Mesenteric fat pad (tissue), 1 donor: ENCODE data around the gene LHPP. TPM values are rescaled to one million over a fixed set of nuclear protein-coding genes. Genes with fewer than 3 reads are reported as not detected.

Source experiments
- DNase-seq: peaks from one replicate; pipeline ENCODE4 v3.0.0-alpha.2; 2020; ENCODE audit warnings: low spot score
- total RNA-seq: library from RNA; stranded (reverse); fragmentation: NEBNext Ultra II Directional; extraction: Animal tissue kit (Norgen Biotek cat#: 25700); gene quantifications from one replicate; pipeline ENCODE4 v1.2.1, GENCODE V29; 2021
- donor health status: DM: yes; HTN: yes; CAD: no.

Gene LHPP
- total RNA-seq, 1 donor from 2014 or later, result 15.9 TPM

- DNase-seq, result no peak
Measured at GRCh38 chr10:124551097-124551496, 89.5 kb downstream of the LHPP start.

- no peak for DNase-seq
Measured at GRCh38 chr10:124551755-124552154, 90.1 kb downstream of the LHPP start.

- no peak for DNase-seq
Measured at GRCh38 chr10:124552691-124553276, 91.2 kb downstream of the LHPP start.

- no peak for DNase-seq
Measured at GRCh38 chr10:124554085-124554858, 92.6 kb downstream of the LHPP start.

- DNase-seq, result no peak
Measured at GRCh38 chr10:124557167-124557566, 95.5 kb downstream of the LHPP start.

GRCh38 chr10:124557648-124558338 lies 96.2 kb downstream of the LHPP start:
- no peak for DNase-seq

- DNase-seq, result no peak
Measured at GRCh38 chr10:124558339-124559321, 97.0 kb downstream of the LHPP start.

- DNase-seq, result no peak
Measured at GRCh38 chr10:124559372-124560132, 97.9 kb downstream of the LHPP start.

- DNase-seq, result no peak
Measured at GRCh38 chr10:124560377-124561105, 98.9 kb downstream of the LHPP start.

- DNase-seq, result no peak
Measured at GRCh38 chr10:124561206-124561605, 99.6 kb downstream of the LHPP start.

- DNase-seq, result no peak
Measured at GRCh38 chr10:124562425-124563060, 100.9 kb downstream of the LHPP start.

GRCh38 chr10:124563320-124564040 lies 101.9 kb downstream of the LHPP start:
- no peak for DNase-seq

- DNase-seq, result no peak
Measured at GRCh38 chr10:124564881-124565280, 103.3 kb downstream of the LHPP start.

- no peak for DNase-seq
Measured at GRCh38 chr10:124565565-124566221, 104.1 kb downstream of the LHPP start.

- no peak for DNase-seq
Measured at GRCh38 chr10:124566222-124566888, 104.7 kb downstream of the LHPP start.

- no peak for DNase-seq
Measured at GRCh38 chr10:124566981-124567835, 105.6 kb downstream of the LHPP start.
